Measurements from ENCODE around the gene FETUB.

- no peak for TF ChIP-seq CTCF (IDR thresholded peaks at IDR 0.05)
- TF ChIP-seq EZH2 (IDR thresholded peaks at IDR 0.05; ENCODE audit: borderline replicate concordance, insufficient read depth, low read depth, low read length, poor library complexity, severe bottlenecking), result no peak
Measured at GRCh38 chr3:186619787-186620212, 20.4 kb upstream of the FETUB start.
